Panc1 (cell line): ENCODE measurements around the gene HNRNPUL1. TPM values are rescaled to one million over a fixed set of nuclear protein-coding genes. Genes with fewer than 3 reads are reported as not detected.
A peak's percentile ranks its signal among the peaks of the same experiment; 100 is the strongest.

ENCODE experiments used
- ATAC-seq: fragments of 200-7000 bp; cut with Tn5 transposase; 2 replicates; pipeline ENCODE4 v1.9.1; 2020; ENCODE audit warnings: mild to moderate bottlenecking, moderate library complexity
- BruUV-seq: library from RNA; stranded (reverse); fragments of 400-500 nt; replicated peaks from 2 replicates; lab custom pipeline; 2021; lab: Mats Ljungman, UMichigan
- CTCF ChIA-PET: fragments of 300-600 bp; sonication (Branson Sonifier 250); formaldehyde crosslinking; loops from one replicate; lab custom pipeline; 2022; ENCODE audit warnings: antibody characterized with exemption; lab: Charles Lee
- POLR2A ChIA-PET: fragments of 300-600 bp; sonication (Branson Sonifier 250); formaldehyde crosslinking; loops from one replicate; lab custom pipeline; 2022; ENCODE audit warnings: antibody characterized with exemption; lab: Charles Lee
- DNase-seq: peaks from one replicate; pipeline ENCODE4 v3.0.0-alpha.2; 2010; ENCODE audit warnings: low read depth, low spot score
- H3K27ac ChIP-seq: 2 replicates; pipeline ENCODE4 v1.5.1; 2011; ENCODE audit warnings: mild to moderate bottlenecking, low read length, inconsistent platforms
- H3K27me3 ChIP-seq: fragments of 200-500 bp; sonication (Bioruptor generic); 2 replicates; pipeline ENCODE4 v1.6.0; 2014; ENCODE audit warnings: low read length, inconsistent platforms; ENCODE audit not compliant: control insufficient read depth, insufficient read depth
- H3K36me3 ChIP-seq: fragments of 200-500 bp; sonication (Bioruptor generic); 2 replicates; pipeline ENCODE4 v1.5.1; 2014; ENCODE audit warnings: inconsistent platforms, mild to moderate bottlenecking, low read length, moderate library complexity; ENCODE audit not compliant: control insufficient read depth, insufficient read depth
- H3K4me1 ChIP-seq: 2 replicates; pipeline ENCODE4 v1.5.1; 2011; ENCODE audit warnings: inconsistent platforms, mild to moderate bottlenecking, low read length, moderate library complexity; ENCODE audit not compliant: control insufficient read depth, insufficient read depth
- H3K4me3 ChIP-seq, 2 experiments: 2 replicates each; pipeline ENCODE4 v1.5.1; 2011 to 2012; ENCODE audit warnings: low read depth in 2 of 2, low read length in 2 of 2, mild to moderate bottlenecking in 2 of 2, inconsistent platforms in 1 of 2, moderate library complexity in 1 of 2
- H3K9me3 ChIP-seq: fragments of 200-500 bp; sonication (Bioruptor generic); 2 replicates; pipeline ENCODE4 v1.5.1; 2014; ENCODE audit warnings: low read depth, mild to moderate bottlenecking, inconsistent platforms, low read length, moderate library complexity; ENCODE audit not compliant: control insufficient read depth, insufficient read depth
- POLR2AphosphoS5 ChIP-seq: IDR thresholded peaks from 2 replicates; pipeline ENCODE4 v1.6.1; 2012; ENCODE audit warnings: mild to moderate bottlenecking, low read depth, low read length, moderate library complexity
- SIN3A ChIP-seq: IDR thresholded peaks from 2 replicates; pipeline ENCODE4 v1.6.1; 2012; ENCODE audit warnings: low read depth, mild to moderate bottlenecking, low read length, moderate library complexity, borderline replicate concordance; ENCODE audit not compliant: insufficient read depth
- TCF7L2 ChIP-seq: IDR thresholded peaks from 2 replicates; pipeline ENCODE4 v1.6.1; 2011; ENCODE audit warnings: mild to moderate bottlenecking, low read depth, low read length, inconsistent platforms
- in situ Hi-C: cut with HindIII; loops from 2 replicates; pipeline ENCODE4 v1.10.0; 2016; ENCODE audit warnings: low sequenced_read_pairs, low pct_unique_long_range_greater_than_20kb
- intact Hi-C: fragments of 100-400 bp; cut with micrococcal nuclease; formaldehyde crosslinking; loops from one replicate; pipeline ENCODE4 v1.10.0; 2022; ENCODE audit not compliant: unreplicated experiment
- total RNA-seq: library from RNA; stranded (reverse); gene quantifications from one replicate; pipeline ENCODE4 v1.2.1, GENCODE V29; 2021; ENCODE audit not compliant: unreplicated experiment
- TF ChIP-seq, protein P1 (sequence below), 2 experiments: IDR thresholded peaks; 2 replicates each; pipeline ENCODE4 v1.6.1; 2011 to 2012; ENCODE audit warnings: low read depth in 2 of 2, control low read depth in 1 of 2, low read length in 1 of 2, mild to moderate bottlenecking in 1 of 2, moderate library complexity in 1 of 2; ENCODE audit not compliant: insufficient read depth in 1 of 2
- TF ChIP-seq, protein P2 (sequence below): fragments of 450-650 bp; IDR thresholded peaks from 2 replicates; pipeline ENCODE4 v1.5.1; 2017; ENCODE audit warnings: mild to moderate bottlenecking

The HNRNPUL1 gene
- total RNA-seq, 1 experiment from 2014 or later: 183 TPM

- ATAC-seq (no peak), DNase-seq (no peak)
- no TSS peak for BruUV-seq
- H3K9me3 ChIP-seq: no peaks in the 10 kb centered on the region
- ChIA-PET POLR2A (no interaction called here), CTCF (no interaction called here)
- no peaks in the 10 kb centered on the region for H3K27me3 ChIP-seq
- H3K4me1 ChIP-seq: peaks cover 51% of the 10 kb centered on the region
- peak overlapping the region; percentile 4 to 5; a peak in 1 of 4 replicates for H3K4me3 ChIP-seq
- in situ Hi-C loops (no loop called here), intact Hi-C loops (no loop called here)
- peak overlapping the region; percentile 71 for H3K27ac ChIP-seq
- no peaks in the 10 kb centered on the region for H3K36me3 ChIP-seq
- TF ChIP-seq, protein P1, sequence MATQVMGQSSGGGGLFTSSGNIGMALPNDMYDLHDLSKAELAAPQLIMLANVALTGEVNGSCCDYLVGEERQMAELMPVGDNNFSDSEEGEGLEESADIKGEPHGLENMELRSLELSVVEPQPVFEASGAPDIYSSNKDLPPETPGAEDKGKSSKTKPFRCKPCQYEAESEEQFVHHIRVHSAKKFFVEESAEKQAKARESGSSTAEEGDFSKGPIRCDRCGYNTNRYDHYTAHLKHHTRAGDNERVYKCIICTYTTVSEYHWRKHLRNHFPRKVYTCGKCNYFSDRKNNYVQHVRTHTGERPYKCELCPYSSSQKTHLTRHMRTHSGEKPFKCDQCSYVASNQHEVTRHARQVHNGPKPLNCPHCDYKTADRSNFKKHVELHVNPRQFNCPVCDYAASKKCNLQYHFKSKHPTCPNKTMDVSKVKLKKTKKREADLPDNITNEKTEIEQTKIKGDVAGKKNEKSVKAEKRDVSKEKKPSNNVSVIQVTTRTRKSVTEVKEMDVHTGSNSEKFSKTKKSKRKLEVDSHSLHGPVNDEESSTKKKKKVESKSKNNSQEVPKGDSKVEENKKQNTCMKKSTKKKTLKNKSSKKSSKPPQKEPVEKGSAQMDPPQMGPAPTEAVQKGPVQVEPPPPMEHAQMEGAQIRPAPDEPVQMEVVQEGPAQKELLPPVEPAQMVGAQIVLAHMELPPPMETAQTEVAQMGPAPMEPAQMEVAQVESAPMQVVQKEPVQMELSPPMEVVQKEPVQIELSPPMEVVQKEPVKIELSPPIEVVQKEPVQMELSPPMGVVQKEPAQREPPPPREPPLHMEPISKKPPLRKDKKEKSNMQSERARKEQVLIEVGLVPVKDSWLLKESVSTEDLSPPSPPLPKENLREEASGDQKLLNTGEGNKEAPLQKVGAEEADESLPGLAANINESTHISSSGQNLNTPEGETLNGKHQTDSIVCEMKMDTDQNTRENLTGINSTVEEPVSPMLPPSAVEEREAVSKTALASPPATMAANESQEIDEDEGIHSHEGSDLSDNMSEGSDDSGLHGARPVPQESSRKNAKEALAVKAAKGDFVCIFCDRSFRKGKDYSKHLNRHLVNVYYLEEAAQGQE (IDR thresholded peaks at IDR 0.05; ENCODE audit: insufficient read depth in 1 of 2, low read depth in 2 of 2, low read length in 1 of 2): no peak
- TF ChIP-seq SIN3A (no peak), TCF7L2 (no peak), POLR2AphosphoS5 (no peak)
- TF ChIP-seq, protein P2, sequence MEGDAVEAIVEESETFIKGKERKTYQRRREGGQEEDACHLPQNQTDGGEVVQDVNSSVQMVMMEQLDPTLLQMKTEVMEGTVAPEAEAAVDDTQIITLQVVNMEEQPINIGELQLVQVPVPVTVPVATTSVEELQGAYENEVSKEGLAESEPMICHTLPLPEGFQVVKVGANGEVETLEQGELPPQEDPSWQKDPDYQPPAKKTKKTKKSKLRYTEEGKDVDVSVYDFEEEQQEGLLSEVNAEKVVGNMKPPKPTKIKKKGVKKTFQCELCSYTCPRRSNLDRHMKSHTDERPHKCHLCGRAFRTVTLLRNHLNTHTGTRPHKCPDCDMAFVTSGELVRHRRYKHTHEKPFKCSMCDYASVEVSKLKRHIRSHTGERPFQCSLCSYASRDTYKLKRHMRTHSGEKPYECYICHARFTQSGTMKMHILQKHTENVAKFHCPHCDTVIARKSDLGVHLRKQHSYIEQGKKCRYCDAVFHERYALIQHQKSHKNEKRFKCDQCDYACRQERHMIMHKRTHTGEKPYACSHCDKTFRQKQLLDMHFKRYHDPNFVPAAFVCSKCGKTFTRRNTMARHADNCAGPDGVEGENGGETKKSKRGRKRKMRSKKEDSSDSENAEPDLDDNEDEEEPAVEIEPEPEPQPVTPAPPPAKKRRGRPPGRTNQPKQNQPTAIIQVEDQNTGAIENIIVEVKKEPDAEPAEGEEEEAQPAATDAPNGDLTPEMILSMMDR: no peak
These were observed 62.0 kb downstream of the HNRNPUL1 start for GRCh38 chr19:41325947-41326706.

DNA sequence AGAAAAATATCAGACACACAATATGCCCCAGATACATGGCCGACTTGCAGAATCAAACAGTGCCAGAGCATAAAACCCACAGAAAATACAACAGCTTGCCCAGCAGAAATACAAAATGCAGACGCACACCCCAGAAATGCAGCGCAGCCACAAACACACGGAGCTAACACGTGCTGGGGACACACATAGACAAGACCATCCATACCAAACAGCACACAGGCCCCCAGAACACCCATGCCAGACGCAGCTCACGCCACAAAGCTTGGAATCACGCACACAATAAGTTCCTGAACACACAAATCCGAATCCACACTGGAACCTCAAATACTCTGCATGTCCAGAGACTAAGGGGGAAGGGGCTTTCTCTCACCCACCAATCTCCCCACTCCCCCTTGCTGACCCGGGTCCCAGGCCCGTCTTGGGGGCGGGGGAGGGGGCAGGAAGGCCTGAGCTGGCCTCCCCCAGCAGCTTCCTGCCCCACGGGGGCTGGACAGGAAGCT is 63.0 kb downstream of the HNRNPUL1 start:
- ATAC-seq (no peak), DNase-seq (no peak)
- Histone ChIP-seq H3K36me3 (no peaks in the 10 kb centered on the region), H3K4me3 (no peak overlapping the region), H3K27ac (peak overlapping the region; percentile 32), H3K9me3 (no peaks in the 10 kb centered on the region), H3K27me3 (no peaks in the 10 kb centered on the region), H3K4me1 (peaks cover 49% of the 10 kb centered on the region)
- BruUV-seq: no TSS peak
- ChIA-PET CTCF (interaction anchor here (0.5 kb wide), 1 partner anchor 123 kb away, joined by 6 read pairs; no protein-coding TSS in a partner anchor), POLR2A (interaction anchor here (0.6 kb wide), 1 partner anchor 63 kb away, joined by 3 read pairs; no protein-coding TSS in a partner anchor)
- TF ChIP-seq, protein P1 (IDR thresholded peaks at IDR 0.05; ENCODE audit: insufficient read depth in 1 of 2, low read depth in 2 of 2, low read length in 1 of 2): no peak
- TF ChIP-seq TCF7L2 (no peak), POLR2AphosphoS5 (no peak), SIN3A (no peak)
- TF ChIP-seq, protein P2: no peak
- intact Hi-C loops: no loop called here
- in situ Hi-C loops: no loop called here
